Measurements from ENCODE around the gene HS1BP3. TPM values are rescaled to one million over a fixed set of nuclear protein-coding genes. Genes with fewer than 3 reads are reported as not detected.

HS1BP3 gene, protein sequence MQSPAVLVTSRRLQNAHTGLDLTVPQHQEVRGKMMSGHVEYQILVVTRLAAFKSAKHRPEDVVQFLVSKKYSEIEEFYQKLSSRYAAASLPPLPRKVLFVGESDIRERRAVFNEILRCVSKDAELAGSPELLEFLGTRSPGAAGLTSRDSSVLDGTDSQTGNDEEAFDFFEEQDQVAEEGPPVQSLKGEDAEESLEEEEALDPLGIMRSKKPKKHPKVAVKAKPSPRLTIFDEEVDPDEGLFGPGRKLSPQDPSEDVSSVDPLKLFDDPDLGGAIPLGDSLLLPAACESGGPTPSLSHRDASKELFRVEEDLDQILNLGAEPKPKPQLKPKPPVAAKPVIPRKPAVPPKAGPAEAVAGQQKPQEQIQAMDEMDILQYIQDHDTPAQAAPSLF
- 19.0 and 20.9 TPM in 2 replicates for total RNA-seq (ENCODE audit: low replicate concordance)

DNA sequence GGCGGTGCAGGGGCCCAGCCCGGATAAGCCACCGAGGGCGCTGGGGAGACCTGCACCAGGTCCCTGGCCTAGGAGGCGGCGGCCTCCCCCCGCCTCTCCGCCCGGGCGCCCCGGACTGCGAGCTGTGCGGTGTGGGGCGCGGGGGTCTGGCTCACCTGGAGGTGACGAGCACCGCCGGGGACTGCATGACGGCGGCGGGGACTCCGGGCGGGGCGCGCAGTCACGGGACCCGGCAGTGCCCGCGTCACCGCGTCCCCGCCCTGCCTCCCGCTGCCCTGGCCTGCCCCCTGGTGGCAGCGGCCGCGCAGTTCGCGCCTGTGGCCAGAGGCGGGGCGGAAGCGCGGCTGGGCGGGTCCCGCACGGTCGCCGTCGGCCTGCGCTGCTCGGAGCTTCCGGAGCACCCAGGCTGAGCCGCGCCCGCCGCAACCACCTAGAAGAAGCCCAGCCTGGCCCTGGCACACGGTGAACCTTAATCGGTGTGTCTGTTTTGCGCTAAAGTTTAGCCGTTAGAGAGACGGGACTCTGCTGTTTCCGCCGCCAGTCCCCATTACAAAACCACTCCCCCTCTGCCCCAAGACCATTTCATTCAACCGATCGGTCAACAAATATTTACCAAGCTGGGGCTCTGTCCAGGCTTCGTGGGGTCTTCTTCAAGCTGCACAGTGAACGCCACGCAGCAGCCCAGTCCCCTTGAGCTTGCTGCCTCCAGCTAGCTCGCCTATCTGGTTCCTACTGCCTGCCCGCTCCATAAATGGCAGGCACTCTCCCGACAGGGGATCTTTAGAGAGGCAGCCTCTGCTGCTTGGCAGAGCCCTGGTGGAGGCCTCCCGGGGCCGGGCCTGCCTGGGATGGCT lies at the start of gene HS1BP3:
HS1BP3 (minus strand) TSS at position 222 of the 854 bp plus-strand sequence; CDS start at position 187, 35 bp downstream.

DNA sequence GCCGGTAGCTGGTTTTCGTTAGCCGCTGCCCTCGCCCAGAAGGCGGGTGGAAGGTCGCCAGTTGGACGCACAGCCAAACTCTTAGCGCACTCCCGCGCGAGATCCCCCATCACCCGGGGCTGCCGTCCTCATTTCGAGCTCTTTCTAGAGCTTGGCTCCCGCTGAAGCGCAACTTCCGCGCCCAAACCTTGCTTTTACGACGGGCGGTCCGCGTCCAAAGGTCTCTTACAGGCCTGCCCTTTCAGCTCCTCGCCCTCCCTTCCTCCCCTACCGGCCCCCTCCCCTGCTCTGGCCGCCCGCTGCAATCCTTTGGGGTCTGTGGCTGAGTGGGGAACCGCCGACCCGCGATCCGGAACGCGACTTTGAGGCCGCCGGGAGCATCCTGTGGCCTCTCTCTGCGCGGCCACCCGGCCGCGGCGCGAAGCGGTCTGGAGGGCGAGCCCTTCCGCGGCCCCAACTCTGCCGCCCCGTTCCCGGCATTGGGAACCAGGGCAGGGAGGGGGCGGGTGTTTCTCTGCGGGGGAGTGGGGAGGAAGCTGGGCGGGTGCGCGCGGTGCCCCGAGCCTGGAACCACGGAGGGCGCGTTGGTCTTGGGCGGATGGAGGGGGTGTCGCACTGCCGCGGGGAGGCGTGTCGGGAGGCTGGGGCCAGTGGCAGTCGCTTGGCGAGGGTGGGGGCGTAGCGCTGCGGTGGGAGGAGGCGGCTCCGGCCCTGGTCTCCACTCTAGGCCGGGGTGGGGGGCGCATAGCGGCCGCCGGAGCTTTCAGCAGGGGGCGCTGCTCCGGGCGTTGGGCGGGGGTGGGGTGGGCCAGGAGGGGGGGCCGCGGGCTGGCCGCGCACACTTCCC lies 15.6 kb upstream of the HS1BP3 start, which contains the start of gene GDF7:
GDF7 (plus strand) TSS at position 841 of the 847 bp plus-strand sequence. CDS start 96 bp downstream, outside the sequence.

Other genes with a start within 250 kb of the HS1BP3 start
- gene RHOB, start 204.0 kb downstream of the HS1BP3 start, total RNA-seq (ENCODE audit: low replicate concordance): 29.5 and 245 TPM in 2 replicates
- gene GDF7, start 16.0 kb upstream of the HS1BP3 start, total RNA-seq (ENCODE audit: low replicate concordance): under 0.01 and 2.9 TPM in 2 replicates
- gene LDAH, start 172.0 kb upstream of the HS1BP3 start, total RNA-seq (ENCODE audit: low replicate concordance): 8.7 and 12.3 TPM in 2 replicates